ENCODE measurements around the gene RRAS.

Gene RRAS

GRCh38 chr19:49677231-49677900, 37.4 kb upstream of the RRAS start, which contains the start of gene PRMT1:
TSS of gene PRMT1 (plus strand) at chr19:49677271. CDS start at chr19:49677281, 10 bp downstream.
- no peak for DNase-seq (ENCODE audit: low read depth in 1 of 2, low spot score in 1 of 2)

GRCh38 chr19:49676784-49677230, 36.9 kb upstream of the RRAS start:
- DNase-seq (ENCODE audit: low read depth in 1 of 2, low spot score in 1 of 2): peak; percentile 97 to 100

- peak in 1 of 2 donors; percentile 68 for DNase-seq (ENCODE audit: low read depth in 1 of 2, low spot score in 1 of 2)
These were observed 36.3 kb upstream of the RRAS start for GRCh38 chr19:49676136-49676783.

GRCh38 chr19:49672131-49672919, 32.4 kb upstream of the RRAS start:
- peak in 1 of 2 donors; percentile 54 for DNase-seq (ENCODE audit: low read depth in 1 of 2, low spot score in 1 of 2)

DNA sequence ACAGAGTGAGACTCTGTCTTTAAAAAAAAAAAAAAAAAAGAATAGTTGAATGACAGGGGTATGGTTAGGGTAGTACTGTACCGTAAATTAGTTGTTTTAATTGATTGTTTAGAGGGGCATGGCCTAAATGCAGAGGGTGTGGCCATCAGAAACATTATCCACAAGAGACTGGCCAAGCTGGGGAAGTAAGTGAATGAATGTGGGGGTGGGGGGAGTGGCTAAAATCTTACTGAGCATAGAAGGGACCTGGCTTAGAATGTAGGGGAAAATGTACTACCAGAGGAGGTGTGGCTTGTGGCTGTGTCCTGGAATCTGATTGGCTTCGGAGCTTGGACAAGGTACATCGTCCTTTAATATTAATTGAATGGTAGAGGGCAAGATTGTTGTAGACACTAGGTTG, 29.6 kb upstream of the RRAS start:
- no peak for DNase-seq (ENCODE audit: low read depth in 1 of 2, low spot score in 1 of 2)

- no peak for DNase-seq (ENCODE audit: low read depth in 1 of 2, low spot score in 1 of 2)
These were observed 27.5 kb upstream of the RRAS start for GRCh38 chr19:49667473-49667872.

DNA sequence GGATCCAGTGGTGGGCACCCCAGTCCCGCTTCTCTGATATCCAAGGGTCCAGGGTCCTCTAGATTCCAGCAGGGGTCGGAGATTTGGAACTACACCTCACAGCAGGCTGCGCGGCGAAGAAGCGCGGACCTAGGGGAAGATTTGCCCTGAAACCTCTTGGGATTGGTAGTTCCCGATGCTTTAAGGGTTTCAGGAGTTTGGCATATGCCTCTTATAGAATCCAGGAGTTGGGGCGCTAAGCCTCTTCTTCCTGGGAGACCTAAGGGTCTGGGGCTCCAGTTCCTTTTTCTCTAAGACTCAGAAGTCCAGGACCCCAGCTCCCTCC, 26.1 kb upstream of the RRAS start:
- DNase-seq (ENCODE audit: low read depth in 1 of 2, low spot score in 1 of 2): no peak

DNA sequence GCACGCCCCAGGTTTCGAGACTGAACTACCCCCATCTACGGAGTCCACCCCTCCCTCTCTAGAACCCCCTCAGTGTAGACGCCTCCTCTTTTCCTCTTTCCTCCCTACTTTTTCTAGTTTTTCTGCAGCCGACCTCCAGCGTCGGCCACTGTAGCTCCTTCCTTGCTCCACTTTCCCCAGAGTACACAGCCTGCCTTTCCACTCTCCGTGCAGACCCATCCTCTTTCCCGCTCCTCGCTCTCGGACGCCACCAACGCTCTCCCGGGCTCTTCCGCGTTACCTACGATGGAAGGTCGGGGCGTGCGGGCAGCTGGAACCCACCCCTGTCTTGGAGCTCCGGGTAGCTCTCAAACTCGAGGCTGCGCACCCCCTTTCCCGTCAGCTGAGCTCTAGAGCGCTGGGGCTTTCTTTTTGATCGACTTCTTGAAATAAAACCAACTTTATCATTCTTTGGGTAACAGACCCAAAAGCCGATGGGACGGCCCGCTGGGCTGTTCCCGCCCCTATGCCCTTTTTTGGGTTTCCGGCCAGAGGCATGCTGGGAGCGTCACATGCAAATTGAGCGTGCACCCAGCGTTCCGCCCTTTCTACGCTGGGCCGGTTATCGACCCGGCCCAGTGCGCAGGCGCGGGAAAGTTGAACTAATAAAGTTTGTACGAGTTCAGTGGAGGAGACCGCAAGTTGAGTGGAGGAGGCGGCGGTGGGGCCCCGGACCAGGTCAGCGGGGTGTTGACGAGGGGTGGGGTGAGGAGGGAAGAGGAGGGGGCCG, 25.6 kb upstream of the RRAS start, which contains the start of the genes BCL2L12 and IRF3:
Gene BCL2L12 (plus strand): TSS at position 583 of the 769 bp plus-strand sequence. CDS start 760 bp downstream, outside the sequence.
Gene IRF3 (minus strand): TSS at position 507 of the 769 bp plus-strand sequence. CDS start 1,019 bp downstream, outside the sequence.
- peak; percentile 98 to 99 for DNase-seq (ENCODE audit: low read depth in 1 of 2, low spot score in 1 of 2)

- DNase-seq (ENCODE audit: low read depth in 1 of 2, low spot score in 1 of 2): no peak
These were observed 25.1 kb upstream of the RRAS start for GRCh38 chr19:49665036-49665350.

DNA sequence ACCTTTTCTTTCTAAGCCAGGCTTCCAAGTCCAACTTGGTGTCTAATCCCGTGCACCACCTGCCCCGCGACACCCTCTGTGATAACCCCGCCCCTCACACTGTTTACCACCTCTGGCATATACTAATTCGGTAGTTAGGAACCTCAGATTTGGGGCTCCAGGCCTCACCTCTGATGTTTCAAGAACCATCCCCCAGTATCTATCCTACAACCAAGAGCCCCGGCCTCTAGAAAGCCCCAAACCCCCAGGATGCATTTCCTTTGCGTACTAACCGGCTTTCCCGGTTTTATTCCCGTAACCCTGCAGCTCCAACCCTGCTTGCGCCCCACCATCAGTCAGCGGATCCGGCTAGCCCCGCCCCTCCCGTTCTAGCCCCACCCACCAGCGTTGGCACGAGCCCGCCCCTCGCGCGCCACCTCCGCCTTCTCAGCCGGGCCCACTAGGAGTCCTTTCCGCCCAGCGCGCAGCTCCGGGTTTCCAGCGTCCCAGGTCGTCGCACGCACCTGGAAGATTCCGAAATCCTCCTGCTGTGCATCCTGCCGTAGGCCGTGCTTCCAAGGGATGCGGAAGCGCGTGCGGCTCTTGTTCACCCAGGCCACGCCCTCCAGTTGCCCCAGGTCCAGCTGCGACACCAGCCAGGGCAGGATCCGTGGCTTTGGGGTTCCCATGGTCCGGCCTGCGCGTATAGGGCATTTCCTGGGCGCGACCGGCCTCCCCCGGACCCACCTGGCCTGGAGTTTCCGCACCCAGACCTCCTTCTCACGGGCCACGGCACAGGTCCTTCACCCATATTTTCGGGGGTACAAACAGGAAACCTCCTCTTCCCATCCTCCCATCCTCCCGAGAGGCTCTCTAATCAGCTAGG, 24.5 kb upstream of the RRAS start:
- DNase-seq (ENCODE audit: low read depth in 1 of 2, low spot score in 1 of 2): peak; percentile 84 to 86

DNA sequence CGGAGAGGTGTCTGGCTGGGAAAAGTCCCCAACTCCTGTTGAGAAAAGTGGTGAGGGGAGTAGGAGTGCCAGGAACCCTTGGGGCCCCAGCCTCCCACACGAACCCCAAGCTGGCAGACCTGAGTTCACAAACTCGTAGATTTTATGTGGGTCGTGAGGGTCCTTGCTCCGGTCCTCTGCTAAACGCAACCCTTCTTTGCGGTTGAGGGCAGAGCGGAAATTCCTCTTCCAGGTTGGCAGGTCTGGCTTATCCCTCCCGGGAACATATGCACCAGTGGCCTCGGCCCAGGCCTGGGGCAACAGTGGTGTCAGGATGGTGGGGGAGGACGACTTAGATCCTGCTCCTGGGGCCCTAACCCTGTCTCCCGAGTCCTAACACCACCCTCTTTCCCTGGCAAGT, 23.3 kb upstream of the RRAS start:
- no peak for DNase-seq (ENCODE audit: low read depth in 1 of 2, low spot score in 1 of 2)

DNA sequence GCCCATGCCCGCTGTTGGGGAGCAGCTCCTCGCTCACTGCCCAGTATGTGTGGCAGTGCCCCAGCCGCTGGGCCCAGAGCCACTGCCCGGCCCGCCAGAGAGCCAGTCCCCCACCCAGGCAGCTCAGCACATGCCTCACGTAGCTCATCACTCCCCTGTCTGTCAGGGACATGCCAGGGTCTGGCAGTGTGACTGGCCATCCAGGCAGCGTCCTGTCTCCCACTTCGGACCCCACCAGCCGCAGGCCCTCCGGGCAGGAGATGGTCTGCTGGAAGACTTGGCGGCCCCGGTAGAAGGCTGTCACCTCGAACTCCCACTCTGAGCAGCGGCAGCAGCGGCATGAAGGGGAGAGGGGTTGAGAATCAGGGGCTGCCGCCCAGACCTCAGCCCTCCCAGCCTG, 22.1 kb upstream of the RRAS start:
- DNase-seq (ENCODE audit: low read depth in 1 of 2, low spot score in 1 of 2): no peak

DNA sequence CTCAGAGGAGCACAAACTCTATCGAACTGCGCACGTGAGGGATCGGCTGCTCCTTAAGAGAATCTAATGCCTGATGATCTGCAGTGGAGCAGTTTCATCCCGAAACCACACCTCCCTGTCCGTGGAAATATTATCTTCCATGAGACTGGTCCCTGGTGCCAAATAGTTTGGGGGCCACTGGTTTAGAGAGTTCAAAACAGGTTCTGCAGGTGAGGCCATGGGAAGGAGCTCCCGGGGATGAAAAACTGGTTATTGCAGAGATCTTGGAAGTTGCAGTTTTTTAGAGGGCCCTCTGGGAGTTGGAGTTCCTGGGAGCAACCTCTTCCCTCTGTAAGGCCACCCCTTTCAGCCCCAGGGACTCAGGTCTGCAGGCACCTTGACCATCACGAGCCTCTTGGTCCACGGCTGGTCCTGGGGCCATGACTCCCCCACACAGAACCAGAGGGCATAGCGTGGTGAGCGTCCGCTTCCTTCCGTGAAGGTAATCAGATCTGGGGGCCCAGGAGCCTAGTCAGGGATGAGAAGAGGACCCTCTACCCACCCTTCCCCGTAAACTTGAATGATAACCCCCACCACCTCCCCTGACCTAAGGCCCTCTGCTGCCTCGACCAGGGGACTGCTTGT, 20.5 kb upstream of the RRAS start:
- DNase-seq (ENCODE audit: low read depth in 1 of 2, low spot score in 1 of 2): no peak

DNA sequence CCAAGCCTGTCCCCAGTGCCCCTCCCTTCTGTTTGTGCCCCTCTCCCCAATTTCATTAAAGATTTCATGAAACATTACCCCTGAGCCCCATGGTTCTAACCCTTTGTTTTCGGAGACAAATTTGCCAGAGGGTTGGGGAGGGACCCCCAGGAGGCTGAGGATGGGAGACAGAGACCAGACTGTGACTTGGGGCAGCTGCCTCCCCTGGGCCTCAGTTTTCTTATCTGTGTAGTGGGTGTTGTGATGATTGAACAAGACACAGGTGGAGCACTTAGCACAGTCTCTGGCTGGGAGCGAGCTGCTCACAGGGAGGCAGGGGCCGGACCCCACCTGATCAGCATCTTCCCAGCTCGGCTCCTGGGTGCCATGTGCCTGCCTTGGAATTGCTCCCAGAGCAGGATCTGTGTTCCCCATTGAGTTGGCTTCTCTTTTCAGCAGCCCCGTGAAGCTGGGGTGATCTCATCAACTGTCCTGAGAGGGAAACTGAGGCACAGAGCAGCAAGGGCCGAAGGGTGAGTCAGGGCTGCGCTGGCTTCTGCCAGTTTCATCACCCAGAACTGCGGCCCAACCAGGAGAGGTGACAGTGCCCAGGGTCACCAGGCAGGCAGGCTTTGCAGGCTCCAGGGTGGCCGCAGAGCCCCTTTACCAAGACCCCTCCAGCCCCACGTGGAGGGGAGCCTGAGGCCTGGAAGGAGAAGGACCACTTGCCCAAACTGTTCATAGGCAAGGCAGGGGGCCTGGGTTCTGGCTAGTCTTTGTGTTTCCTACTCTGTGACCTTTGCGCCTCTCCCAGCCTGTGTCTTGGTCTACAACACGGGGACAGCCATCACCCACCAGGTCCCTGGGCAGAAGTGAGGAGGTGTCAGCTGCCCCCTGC, 18.9 kb upstream of the RRAS start:
- DNase-seq (ENCODE audit: low read depth in 1 of 2, low spot score in 1 of 2): no peak

GRCh38 chr19:49658139-49658517, 18.2 kb upstream of the RRAS start:
- no peak for DNase-seq (ENCODE audit: low read depth in 1 of 2, low spot score in 1 of 2)

- no peak for DNase-seq (ENCODE audit: low read depth in 1 of 2, low spot score in 1 of 2)
These were observed 17.7 kb upstream of the RRAS start for GRCh38 chr19:49657493-49658138.

- DNase-seq (ENCODE audit: low read depth in 1 of 2, low spot score in 1 of 2): no peak
These were observed 16.6 kb upstream of the RRAS start for GRCh38 chr19:49656456-49657109.
